ENCODE data around the gene LARP7.
"Not testable (repeated sequence)": the region's sequence is repeated elsewhere in the genome, so short reads cannot be mapped to it uniquely, and the experiment has no call there.

The LARP7 gene

DNA sequence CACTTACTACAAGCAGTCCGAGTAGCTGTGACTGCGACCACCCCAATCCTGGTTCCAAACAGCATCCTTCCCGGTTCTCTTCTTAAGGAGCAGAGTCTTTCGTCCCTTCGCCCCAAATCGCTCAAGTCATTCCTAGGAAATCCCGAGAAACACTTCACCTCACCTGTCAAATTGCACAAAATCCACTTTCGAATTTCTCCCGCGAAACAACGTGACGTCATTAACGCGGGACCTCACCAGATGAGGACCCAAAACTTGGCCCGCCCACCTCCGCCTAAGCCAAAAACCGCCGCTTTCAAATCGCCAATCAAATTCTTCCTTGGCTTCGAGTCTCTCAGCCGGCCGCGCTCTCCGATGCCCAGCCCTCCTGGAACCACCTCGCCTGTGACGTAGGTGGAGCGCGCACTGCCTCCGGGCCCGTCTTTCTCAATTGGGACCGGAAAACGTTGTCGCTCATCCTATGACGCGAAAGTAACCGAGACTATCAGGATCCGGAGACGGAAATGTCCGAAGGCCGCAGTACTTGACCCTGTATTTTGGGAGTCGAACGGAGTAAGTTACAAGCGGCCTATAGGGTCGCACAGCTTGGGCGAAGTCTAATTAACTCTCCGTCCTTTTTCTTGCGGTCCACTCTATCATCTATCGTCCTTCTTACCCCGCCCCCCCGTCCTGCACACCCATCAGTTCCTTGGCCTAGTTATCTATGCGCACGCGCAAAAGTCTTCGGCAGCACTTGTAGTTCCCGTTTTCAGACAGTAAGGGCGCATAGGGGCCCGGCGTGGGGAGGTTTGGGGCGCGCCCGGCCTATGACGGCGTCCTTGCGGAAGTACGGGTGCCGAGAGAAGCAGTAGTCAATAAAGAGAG is at the start of gene LARP7, which contains the start of gene ZGRF1:
Gene LARP7, plus strand, starts transcription at position 456 of the 864 bp plus-strand sequence. CDS start 7,527 bp downstream, outside the sequence.
Gene ZGRF1, minus strand, starts transcription at position 222 of the 864 bp plus-strand sequence. CDS start 3,733 bp downstream, outside the sequence.
- peak; percentile 98 for DNase-seq (ENCODE audit: low spot score)

- no peak for DNase-seq (ENCODE audit: low spot score)
These were observed 47.7 kb upstream of the LARP7 start for GRCh38 chr4:112589206-112589605.

DNA sequence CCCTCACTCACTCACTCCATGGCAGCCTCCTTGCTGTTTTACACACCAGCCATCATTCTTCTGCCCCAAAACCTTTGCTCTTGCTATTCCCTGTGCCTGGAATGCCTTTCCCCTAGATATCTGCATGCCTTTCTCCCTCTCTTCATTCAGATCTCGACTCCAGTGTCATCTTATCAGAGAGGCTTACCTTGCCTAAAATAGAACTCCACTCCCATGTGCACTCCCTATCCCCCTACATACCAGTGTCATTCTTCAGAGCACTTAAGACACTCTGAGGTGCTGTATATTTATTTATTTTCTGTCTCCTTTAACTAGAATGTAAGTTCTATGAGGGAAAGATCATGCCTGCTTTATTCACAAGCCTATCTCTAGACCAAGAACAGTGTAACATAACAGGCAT is 45.4 kb upstream of the LARP7 start:
- DNase-seq (ENCODE audit: low spot score), result no peak

DNA sequence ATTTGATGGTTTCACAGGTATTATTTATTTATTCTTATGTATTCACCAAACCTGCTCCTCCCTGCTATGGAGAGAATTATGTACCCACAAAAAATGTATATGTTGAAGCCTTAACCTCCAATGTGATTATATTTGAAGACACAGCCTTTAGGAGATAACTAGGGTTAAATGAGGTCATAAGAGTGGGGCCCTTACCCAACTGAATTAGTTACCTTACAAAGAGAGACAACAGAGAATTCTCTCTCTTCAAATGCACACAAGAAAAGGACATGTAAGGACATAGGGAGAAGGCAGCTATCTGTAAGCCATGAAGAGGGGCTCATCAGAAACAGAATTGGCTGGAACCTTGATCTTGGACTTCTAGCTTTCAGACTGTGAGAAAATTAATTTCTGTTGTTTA is 44.2 kb upstream of the LARP7 start:
- no peak for DNase-seq (ENCODE audit: low spot score)

DNA sequence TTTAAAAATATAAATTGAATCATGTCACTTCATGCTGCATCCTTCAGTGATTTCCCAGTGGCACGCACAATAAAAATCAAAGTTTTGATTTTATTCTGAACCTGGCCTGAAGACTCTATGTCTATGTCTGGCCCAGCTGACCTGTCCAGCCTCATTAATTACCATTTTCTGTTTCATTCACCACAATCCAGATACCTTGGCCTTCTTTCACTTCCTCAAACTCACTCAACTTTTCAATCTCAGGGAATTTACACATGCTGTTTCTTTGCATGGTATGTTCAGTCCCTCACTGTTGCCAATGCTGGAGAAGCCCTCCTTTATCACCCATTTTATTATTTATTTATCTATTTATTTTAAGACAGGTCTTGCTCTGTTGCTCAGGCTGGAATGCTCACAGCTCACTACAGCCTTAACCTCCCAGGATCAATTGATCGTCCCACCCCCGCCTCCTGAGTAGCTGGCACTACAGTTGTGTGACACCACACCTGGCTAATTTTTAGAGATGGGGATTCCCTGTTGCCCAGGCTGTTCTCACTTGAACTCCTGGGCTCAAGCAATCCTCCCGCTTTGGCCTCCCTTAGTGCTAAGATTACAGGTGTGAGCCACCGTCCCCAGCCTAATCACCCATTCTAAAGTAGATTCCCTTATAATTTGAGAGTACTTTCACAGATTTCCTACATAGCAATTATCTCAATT is 43.4 kb upstream of the LARP7 start:
- DNase-seq (ENCODE audit: low spot score), result no peak

GRCh38 chr4:112594993-112595392 is 42.0 kb upstream of the LARP7 start:
- DNase-seq (ENCODE audit: low spot score), result no peak

GRCh38 chr4:112604589-112604988 is 32.4 kb upstream of the LARP7 start:
- DNase-seq (ENCODE audit: low spot score), result peak; percentile 38

- DNase-seq (ENCODE audit: low spot score), result not testable (repeated sequence)
These were observed 24.1 kb upstream of the LARP7 start for GRCh38 chr4:112612814-112613213.

- no peak for DNase-seq (ENCODE audit: low spot score)
These were observed 20.0 kb upstream of the LARP7 start for GRCh38 chr4:112616984-112617383.

- DNase-seq (ENCODE audit: low spot score), result no peak
These were observed 10.7 kb upstream of the LARP7 start for GRCh38 chr4:112626228-112626627.

DNA sequence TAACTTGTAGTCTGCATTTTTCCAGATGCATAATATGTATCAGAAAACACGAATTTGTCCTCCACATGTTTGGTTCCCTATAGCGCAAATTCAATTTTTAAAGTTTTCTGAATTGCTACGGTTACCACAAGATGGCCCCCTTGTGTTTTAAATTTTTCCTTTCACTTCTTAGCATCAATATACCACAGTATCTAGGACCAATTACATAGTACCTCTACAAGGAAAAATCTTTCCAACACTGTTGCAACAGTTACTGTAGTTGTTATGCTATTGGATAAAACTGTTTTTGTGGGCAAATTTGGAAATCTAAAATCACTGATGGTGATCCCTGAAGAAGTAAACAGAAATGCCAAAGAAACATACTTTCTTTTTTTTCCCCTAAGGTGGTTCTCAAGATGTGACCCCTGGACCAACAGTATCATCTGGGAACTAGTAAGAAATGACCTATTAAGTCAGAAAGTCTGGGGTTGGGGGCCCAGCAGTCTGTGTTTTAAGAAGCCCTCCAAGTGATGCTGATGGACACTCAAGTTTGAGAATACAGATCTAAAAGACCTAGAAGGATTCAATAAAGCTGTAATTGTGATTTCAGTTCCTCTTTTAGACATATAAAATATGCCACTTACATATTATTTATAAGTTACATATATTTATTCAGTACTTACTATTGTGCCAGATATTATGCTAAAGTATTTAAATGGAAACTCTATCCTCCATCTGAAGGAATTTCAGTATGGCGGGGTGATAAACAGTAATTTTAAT is 3.3 kb upstream of the LARP7 start:
- DNase-seq (ENCODE audit: low spot score), result peak; percentile 17

DNA sequence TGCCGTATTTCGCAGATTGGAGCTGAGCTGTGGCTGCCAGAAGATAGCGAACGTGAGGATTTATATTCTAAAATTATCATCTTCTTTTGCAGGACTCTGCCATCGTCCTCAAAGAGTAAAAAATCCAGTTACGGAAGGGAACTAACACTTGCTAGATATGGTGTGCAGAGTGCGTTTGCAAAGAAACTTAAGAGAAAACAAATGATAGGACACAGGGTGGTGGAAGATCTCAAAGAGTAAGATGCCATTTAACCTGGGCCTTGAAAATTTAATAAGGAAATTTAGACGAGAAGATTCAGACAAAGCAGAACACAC is 566 bp downstream of the LARP7 start:
- DNase-seq (ENCODE audit: low spot score), result peak; percentile 2

DNA sequence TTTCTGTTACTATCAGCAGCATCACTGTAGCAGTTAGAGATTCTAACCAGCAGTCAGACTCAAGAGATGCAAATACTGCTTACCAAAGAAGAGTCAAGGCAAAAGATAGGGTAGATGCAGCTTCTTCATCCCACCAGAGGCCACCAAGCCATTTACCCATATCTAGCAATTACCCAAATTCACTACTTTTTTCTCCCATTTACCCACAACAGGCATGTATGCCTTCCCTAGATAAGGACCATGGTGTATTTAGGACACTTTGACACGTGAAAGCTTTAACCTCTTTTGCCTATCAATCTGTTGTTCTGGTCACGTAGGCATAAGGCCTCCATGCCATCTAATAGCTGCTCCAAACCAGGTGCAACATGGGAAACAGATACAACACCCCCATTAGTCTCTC is 5.6 kb downstream of the LARP7 start:
- DNase-seq (ENCODE audit: low spot score), result no peak

DNA sequence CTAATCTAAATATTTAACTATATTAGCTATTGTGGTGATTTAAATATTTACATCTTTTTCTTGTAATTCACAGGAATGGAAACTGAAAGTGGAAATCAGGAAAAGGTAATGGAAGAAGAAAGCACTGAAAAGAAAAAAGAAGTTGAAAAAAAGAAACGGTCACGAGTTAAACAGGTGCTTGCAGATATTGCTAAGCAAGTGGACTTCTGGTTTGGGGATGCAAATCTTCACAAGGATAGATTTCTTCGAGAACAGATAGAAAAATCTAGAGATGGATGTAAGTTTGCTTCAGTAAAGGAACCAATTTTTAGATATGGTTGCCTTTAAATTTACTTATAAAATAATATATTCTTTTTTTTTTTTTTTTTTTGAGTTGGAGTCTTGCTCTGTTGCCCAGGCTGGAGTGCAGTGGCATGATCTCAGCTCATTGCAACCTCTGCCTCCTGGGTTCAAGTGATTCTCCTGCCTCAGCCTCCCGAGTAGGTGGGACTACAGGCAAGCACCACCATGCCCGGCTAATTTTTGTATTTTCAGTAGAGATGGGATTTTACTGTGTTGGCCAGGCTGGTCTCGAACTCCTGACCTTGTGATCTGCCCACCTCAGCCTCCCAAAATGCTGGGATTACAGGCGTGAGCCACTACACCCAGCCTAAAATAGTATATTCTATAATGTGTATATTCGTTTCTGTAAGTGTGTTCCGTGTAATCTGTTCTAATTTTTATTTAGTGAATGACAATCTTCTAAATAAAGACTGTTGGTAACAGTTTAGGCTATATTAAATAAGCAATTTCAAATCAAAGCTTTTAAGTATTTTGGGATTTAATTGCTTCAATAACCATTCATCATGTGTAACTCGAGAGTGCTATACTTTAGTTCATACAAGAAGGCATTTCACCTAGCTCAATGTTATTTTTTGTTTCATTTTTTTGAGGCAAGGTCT is 7.9 kb downstream of the LARP7 start:
- not testable (repeated sequence) for DNase-seq (ENCODE audit: low spot score)

- no peak for DNase-seq (ENCODE audit: low spot score)
These were observed 8.8 kb downstream of the LARP7 start for GRCh38 chr4:112645541-112646329.

GRCh38 chr4:112646632-112647537 is 9.9 kb downstream of the LARP7 start:
- DNase-seq (ENCODE audit: low spot score), result no peak

GRCh38 chr4:112647785-112648184 is 10.8 kb downstream of the LARP7 start:
- no peak for DNase-seq (ENCODE audit: low spot score)

GRCh38 chr4:112648263-112649054 is 11.5 kb downstream of the LARP7 start:
- no peak for DNase-seq (ENCODE audit: low spot score)

DNA sequence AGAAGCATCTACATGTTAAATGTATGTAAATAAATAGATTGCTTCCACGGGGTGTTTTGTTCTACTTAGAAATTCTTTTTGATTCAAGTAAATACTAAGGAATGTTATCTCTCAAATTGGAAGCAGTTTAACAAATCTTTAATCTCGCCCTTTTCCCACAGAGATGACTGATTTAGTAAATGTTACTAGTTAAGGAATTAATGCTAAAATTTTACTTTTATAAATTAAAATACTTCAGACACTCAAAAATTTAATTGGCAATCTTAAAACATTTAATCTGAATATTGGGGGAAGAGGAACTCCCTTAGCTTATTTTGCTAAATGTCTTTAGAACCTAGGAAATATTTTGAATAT is 12.1 kb downstream of the LARP7 start:
- DNase-seq (ENCODE audit: low spot score), result no peak
